Measurements from ENCODE around the gene GHDC. TPM values are rescaled to one million over a fixed set of nuclear protein-coding genes. Genes with fewer than 3 reads are reported as not detected.
A peak's percentile ranks its signal among the peaks of the same experiment; 100 is the strongest.
"Not testable (repeated sequence)": the region's sequence is repeated elsewhere in the genome, so short reads cannot be mapped to it uniquely, and the experiment has no call there.

GHDC gene
- total RNA-seq, 2 experiments from 2014 or later = 22.0 to 23.1 TPM

GRCh38 chr17:42198897-42199296, 4.6 kb upstream of the GHDC start:
- ATAC-seq (ENCODE audit: low read depth) (no peak), DNase-seq (no peak)
- peaks cover 11% of the 10 kb centered on the region for H3K36me3 Mint-ChIP-seq
- no peaks in the 10 kb centered on the region for H3K27me3 Mint-ChIP-seq
- POLR2A ChIA-PET = no interaction called here
- H3K4me3 Mint-ChIP-seq = no peak overlapping the region
- no peaks in the 10 kb centered on the region for H3K9me3 Mint-ChIP-seq
- H3K27ac Mint-ChIP-seq = no peak overlapping the region
- peaks cover 3% of the 10 kb centered on the region for H3K4me1 Mint-ChIP-seq

GRCh38 chr17:42197564-42198156, 3.4 kb upstream of the GHDC start:
- H3K36me3 Mint-ChIP-seq = peaks cover 10% of the 10 kb centered on the region
- POLR2A ChIA-PET = no interaction called here
- H3K27ac Mint-ChIP-seq = no peak overlapping the region
- H3K9me3 Mint-ChIP-seq = no peaks in the 10 kb centered on the region
- H3K27me3 Mint-ChIP-seq = no peaks in the 10 kb centered on the region
- no peak overlapping the region for H3K4me3 Mint-ChIP-seq
- peaks cover 6% of the 10 kb centered on the region for H3K4me1 Mint-ChIP-seq
- DNase-seq (no peak), ATAC-seq (ENCODE audit: low read depth) (no peak)

- no peaks in the 10 kb centered on the region for H3K9me3 Mint-ChIP-seq
- ATAC-seq (ENCODE audit: low read depth) (no peak), DNase-seq (no peak)
- H3K4me3 Mint-ChIP-seq = peak overlapping the region; percentile 93
- peaks cover 9% of the 10 kb centered on the region for H3K4me1 Mint-ChIP-seq
- H3K36me3 Mint-ChIP-seq = no peaks in the 10 kb centered on the region
- POLR2A ChIA-PET = interaction anchor here (0.7 to 2.3 kb wide), 6 partner anchors 11 to 199 kb away, joined by 3 to 27 read pairs (median 6); partner anchors contain the start of genes DHX58, DNAJC7, HCRT and KCNH4
- H3K27ac Mint-ChIP-seq = peak overlapping the region; percentile 91
- no peaks in the 10 kb centered on the region for H3K27me3 Mint-ChIP-seq
These were observed 902 bp downstream of the GHDC start for GRCh38 chr17:42193216-42193968.

- ATAC-seq (ENCODE audit: low read depth) (no peak), DNase-seq (no peak)
- H3K4me1 Mint-ChIP-seq = peaks cover 9% of the 10 kb centered on the region
- peak overlapping the region; percentile 93 for H3K4me3 Mint-ChIP-seq
- POLR2A ChIA-PET = interaction anchor here (2.3 kb wide), 1 partner anchor 10 kb away, joined by 27 read pairs; the partner anchor contains the start of genes HCRT and KCNH4
- H3K9me3 Mint-ChIP-seq = no peaks in the 10 kb centered on the region
- H3K27ac Mint-ChIP-seq = peak overlapping the region; percentile 75
- no peaks in the 10 kb centered on the region for H3K36me3 Mint-ChIP-seq
- no peaks in the 10 kb centered on the region for H3K27me3 Mint-ChIP-seq
These were observed 1.8 kb downstream of the GHDC start for GRCh38 chr17:42192189-42193126.

- Mint-ChIP-seq H3K4me3 (no peak overlapping the region), H3K36me3 (no peaks in the 10 kb centered on the region), H3K4me1 (peaks cover 9% of the 10 kb centered on the region), H3K9me3 (no peaks in the 10 kb centered on the region), H3K27me3 (no peaks in the 10 kb centered on the region), H3K27ac (no peak overlapping the region)
- no peak for DNase-seq
- POLR2A ChIA-PET = interaction anchor here (0.7 kb wide), 1 partner anchor 10 kb away, joined by 3 read pairs; no protein-coding TSS in a partner anchor
- no peak for ATAC-seq (ENCODE audit: low read depth)
These were observed 3.1 kb downstream of the GHDC start for GRCh38 chr17:42191275-42191608.

- H3K4me3 Mint-ChIP-seq = no peak overlapping the region
- no peaks in the 10 kb centered on the region for H3K9me3 Mint-ChIP-seq
- H3K27ac Mint-ChIP-seq = no peak overlapping the region
- DNase-seq (no peak), ATAC-seq (ENCODE audit: low read depth) (no peak)
- no peaks in the 10 kb centered on the region for H3K36me3 Mint-ChIP-seq
- POLR2A ChIA-PET = no interaction called here
- H3K4me1 Mint-ChIP-seq = peaks cover 9% of the 10 kb centered on the region
- H3K27me3 Mint-ChIP-seq = no peaks in the 10 kb centered on the region
These were observed 3.6 kb downstream of the GHDC start for GRCh38 chr17:42190491-42191274.

- POLR2A ChIA-PET = no interaction called here
- Mint-ChIP-seq H3K4me1 (peaks cover 13% of the 10 kb centered on the region), H3K9me3 (no peaks in the 10 kb centered on the region), H3K36me3 (no peaks in the 10 kb centered on the region), H3K4me3 (no peak overlapping the region), H3K27me3 (no peaks in the 10 kb centered on the region), H3K27ac (no peak overlapping the region)
- ATAC-seq (ENCODE audit: low read depth) (no peak), DNase-seq (no peak)
These were observed 4.7 kb downstream of the GHDC start for GRCh38 chr17:42189651-42189965.

GRCh38 chr17:42188749-42189650, 5.3 kb downstream of the GHDC start:
- POLR2A ChIA-PET = interaction anchor here (1.3 kb wide), 1 partner anchor 9 kb away, joined by 4 read pairs; no protein-coding TSS in a partner anchor
- H3K36me3 Mint-ChIP-seq = no peaks in the 10 kb centered on the region
- ATAC-seq (ENCODE audit: low read depth) (no peak), DNase-seq (no peak)
- H3K4me3 Mint-ChIP-seq = no peak overlapping the region
- no peaks in the 10 kb centered on the region for H3K27me3 Mint-ChIP-seq
- peaks cover 13% of the 10 kb centered on the region for H3K4me1 Mint-ChIP-seq
- H3K9me3 Mint-ChIP-seq = no peaks in the 10 kb centered on the region
- H3K27ac Mint-ChIP-seq = no peak overlapping the region

- Mint-ChIP-seq H3K4me3 (no peak overlapping the region), H3K9me3 (no peaks in the 10 kb centered on the region), H3K27me3 (peaks cover 4% of the 10 kb centered on the region), H3K36me3 (peaks cover 1% of the 10 kb centered on the region), H3K4me1 (peaks cover 19% of the 10 kb centered on the region), H3K27ac (no peak overlapping the region)
- no peak for DNase-seq
- POLR2A ChIA-PET = no interaction called here
- ATAC-seq (ENCODE audit: low read depth) = no peak
These were observed 6.5 kb downstream of the GHDC start for GRCh38 chr17:42187833-42188232.

- ATAC-seq (ENCODE audit: low read depth); H3K27ac Mint-ChIP-seq: not testable (repeated sequence)
- POLR2A ChIA-PET = interaction anchor here (0.7 kb wide), 2 partner anchors 85 to 95 kb away, joined by 3 to 5 read pairs; no protein-coding TSS in a partner anchor
These were observed 8.1 kb downstream of the GHDC start for GRCh38 chr17:42186191-42186590.

GRCh38 chr17:42185621-42185930, 8.7 kb downstream of the GHDC start:
- POLR2A ChIA-PET = interaction anchor here (0.7 to 6.3 kb wide), 2 partner anchors 8 to 96 kb away, joined by 5 to 27 read pairs; partner anchors contain the start of gene GHDC
- ATAC-seq (ENCODE audit: low read depth) = no peak
- H3K27me3 Mint-ChIP-seq = peaks cover 20% of the 10 kb centered on the region
- no peaks in the 10 kb centered on the region for H3K9me3 Mint-ChIP-seq
- DNase-seq = no peak
- peaks cover 27% of the 10 kb centered on the region for H3K4me1 Mint-ChIP-seq
- H3K36me3 Mint-ChIP-seq = peaks cover 1% of the 10 kb centered on the region
- H3K4me3 Mint-ChIP-seq = no peak overlapping the region
- H3K27ac Mint-ChIP-seq = no peak overlapping the region

More at GRCh38 chr17:42186191-42186590, 8.1 kb downstream of the GHDC start:
- Mint-ChIP-seq H3K4me1 (peaks cover 27% of the 10 kb centered on the region), H3K27me3 (peaks cover 16% of the 10 kb centered on the region)
- H3K9me3 Mint-ChIP-seq, H3K4me3 Mint-ChIP-seq, DNase-seq, H3K36me3 Mint-ChIP-seq: not testable (repeated sequence)

Measured in activated naive CD8-positive, alpha-beta T cell treated with anti-CD3 and anti-CD28 coated beads, Interleukin-2, amount 10 ng/mL, durations not matched to agents 7 days and 5 days (primary cell).